CD4-positive, alpha-beta T cell (primary cell): ENCODE results near the gene SLC34A3. TPM values are rescaled to one million over a fixed set of nuclear protein-coding genes. Genes with fewer than 3 reads are reported as not detected.

ENCODE experiments used
- ATAC-seq: fragments of 200-7000 bp; cut with Tn5 transposase; one replicate; pipeline ENCODE4 v1.10.0; 2022; ENCODE audit warnings: mild to moderate bottlenecking; ENCODE audit not compliant: poor library complexity
- CTCF ChIA-PET: fragments of 350-600 bp; sonication (Branson Sonifier 250); formaldehyde crosslinking; loops from one replicate; lab custom pipeline; 2021; ENCODE audit warnings: antibody characterized with exemption, inconsistent platforms; lab: Charles Lee
- POLR2A ChIA-PET: fragments of 350-600 bp; sonication (Branson Sonifier 250); formaldehyde crosslinking; loops from one replicate; lab custom pipeline; 2021; ENCODE audit warnings: antibody characterized with exemption, inconsistent platforms; lab: Charles Lee
- DNase-seq, 14 experiments: peaks; one replicate each; pipeline ENCODE4 v3.0.0-alpha.2; 2013 to 2020; ENCODE audit warnings: mixed read lengths in 2 of 14
- H3K27ac ChIP-seq, 2 donors: one replicate each; pipeline versions ENCODE4 v1.5.1 to v1.7.0; 2013; ENCODE audit warnings: low read length in 2 of 2, low read depth in 1 of 2, mild to moderate bottlenecking in 1 of 2
- H3K27me3 ChIP-seq, 2 experiments: 1 replicate in 1 of 2; 2 replicates in 1 of 2; pipeline versions ENCODE4 v1.6.1 to v1.7.0; 2013; ENCODE audit warnings: low read length in 2 of 2, control low read depth in 1 of 2, mild to moderate bottlenecking in 1 of 2, moderate library complexity in 1 of 2; ENCODE audit not compliant: insufficient read depth in 2 of 2, control insufficient read depth in 1 of 2
- H3K36me3 ChIP-seq: one replicate; pipeline ENCODE4 v1.6.1; 2013; ENCODE audit warnings: low read length, control low read depth; ENCODE audit not compliant: insufficient read depth
- H3K4me1 ChIP-seq: one replicate; pipeline ENCODE4 v1.6.1; 2013; ENCODE audit warnings: low read length, control low read depth; ENCODE audit not compliant: insufficient read depth
- H3K4me3 ChIP-seq: one replicate; pipeline ENCODE4 v1.5.1; 2013; ENCODE audit warnings: mild to moderate bottlenecking, low read length, moderate library complexity
- H3K9me3 ChIP-seq, 2 experiments: 1 replicate in 1 of 2; 2 replicates in 1 of 2; pipeline versions ENCODE4 v1.6.1 to v1.7.0; 2013; ENCODE audit warnings: low read length in 2 of 2, mild to moderate bottlenecking in 2 of 2, control low read depth in 1 of 2, moderate library complexity in 1 of 2; ENCODE audit not compliant: control insufficient read depth in 1 of 2, insufficient read depth in 1 of 2
- H3K27ac Mint-ChIP-seq: one replicate; pipeline ENCODE4 v1.8.0; 2020; ENCODE audit warnings: mixed read lengths
- H3K27me3 Mint-ChIP-seq: one replicate; pipeline ENCODE4 v1.8.0; 2021; ENCODE audit warnings: mixed read lengths
- H3K36me3 Mint-ChIP-seq: one replicate; pipeline ENCODE4 v1.8.0; 2021; ENCODE audit warnings: low read depth, mixed read lengths
- H3K4me1 Mint-ChIP-seq: one replicate; pipeline ENCODE4 v1.8.0; 2021; ENCODE audit warnings: low read depth, mixed read lengths
- H3K4me3 Mint-ChIP-seq: one replicate; pipeline ENCODE4 v1.8.0; 2020; ENCODE audit warnings: mild to moderate bottlenecking, mixed read lengths
- H3K9me3 Mint-ChIP-seq: one replicate; pipeline ENCODE4 v1.8.0; 2020; ENCODE audit warnings: mixed read lengths
- CTCF ChIP-seq: fragments of 200-600 bp; IDR thresholded peaks from one replicate; pipeline ENCODE4 v1.8.0; 2022; ENCODE audit warnings: antibody characterized with exemption, mild to moderate bottlenecking
- intact Hi-C, 2 experiments: fragments of 100-400 bp; cut with DNase I in 1 of 2; cut with micrococcal nuclease in 1 of 2; formaldehyde crosslinking; loops; one replicate each; pipeline versions ENCODE4 v1.15.1 to v1.9.0; 2023 to 2025; cut with DNase I, micrococcal nuclease
- total RNA-seq, 174 experiments: library from RNA in 2 of 174; stranded (reverse) in 2 of 174; gene quantifications; one replicate each; pipeline ENCODE4 v1.2.3 and lab custom pipeline; 2021 to 2026

SLC34A3 gene
- total RNA-seq, 2 experiments from 2014 or later: not detected

- Mint-ChIP-seq H3K9me3 (no peaks in the 10 kb centered on the region), H3K36me3 (peaks cover 50% of the 10 kb centered on the region), H3K27me3 (no peaks in the 10 kb centered on the region), H3K4me3 (no peak overlapping the region), H3K4me1 (peaks cover 8% of the 10 kb centered on the region), H3K27ac (no peak overlapping the region)
- H3K4me1 ChIP-seq: peaks cover 11% of the 10 kb centered on the region
- no peak overlapping the region for H3K27ac ChIP-seq
- CTCF ChIA-PET: interaction anchor here (0.6 kb wide), 1 partner anchor 13 kb away, joined by 3 read pairs; no protein-coding TSS in a partner anchor
- POLR2A ChIA-PET: interaction anchor here (1.3 kb wide), 2 partner anchors 11 to 12 kb away, joined by 3 to 4 read pairs; partner anchors contain the start of gene NELFB
- intact Hi-C loops: no loop called here
- H3K36me3 ChIP-seq: peaks cover 52% of the 10 kb centered on the region
- no peaks in the 10 kb centered on the region for H3K27me3 ChIP-seq
- DNase-seq (no peak), ATAC-seq (no peak)
- H3K4me3 ChIP-seq: no peak overlapping the region
- no peaks in the 10 kb centered on the region for H3K9me3 ChIP-seq
- no peak for TF ChIP-seq CTCF
These were observed 36.1 kb downstream of the SLC34A3 start for GRCh38 chr9:137266585-137267453.

GRCh38 chr9:137267933-137268355, 37.2 kb downstream of the SLC34A3 start:
- DNase-seq (no peak), ATAC-seq (no peak)
- Mint-ChIP-seq H3K9me3 (no peaks in the 10 kb centered on the region), H3K27me3 (no peaks in the 10 kb centered on the region), H3K36me3 (peaks cover 48% of the 10 kb centered on the region), H3K4me1 (peaks cover 8% of the 10 kb centered on the region), H3K27ac (no peak overlapping the region), H3K4me3 (no peak overlapping the region)
- POLR2A ChIA-PET: interaction anchor here (1.3 kb wide), 1 partner anchor 12 kb away, joined by 3 read pairs; the partner anchor contains the start of gene NELFB
- H3K4me1 ChIP-seq: peaks cover 17% of the 10 kb centered on the region
- H3K36me3 ChIP-seq: peaks cover 59% of the 10 kb centered on the region
- H3K9me3 ChIP-seq: no peaks in the 10 kb centered on the region
- no peak overlapping the region for H3K4me3 ChIP-seq
- intact Hi-C loops: no loop called here
- no peak overlapping the region for H3K27ac ChIP-seq
- CTCF ChIA-PET: interaction anchor here (0.6 kb wide), 1 partner anchor 14 kb away, joined by 3 read pairs; no protein-coding TSS in a partner anchor
- TF ChIP-seq CTCF: no peak
- H3K27me3 ChIP-seq: no peaks in the 10 kb centered on the region

GRCh38 chr9:137268538-137269201, 38.0 kb downstream of the SLC34A3 start:
- Mint-ChIP-seq H3K36me3 (peaks cover 46% of the 10 kb centered on the region), H3K27me3 (no peaks in the 10 kb centered on the region), H3K9me3 (no peaks in the 10 kb centered on the region), H3K4me3 (no peak overlapping the region), H3K27ac (no peak overlapping the region), H3K4me1 (peaks cover 8% of the 10 kb centered on the region)
- intact Hi-C loops: no loop called here
- TF ChIP-seq CTCF: no peak
- DNase-seq (no peak), ATAC-seq (no peak)
- peaks cover 17% of the 10 kb centered on the region for H3K4me1 ChIP-seq
- ChIA-PET POLR2A (no interaction called here), CTCF (no interaction called here)
- no peak overlapping the region for H3K4me3 ChIP-seq
- peaks cover 62% of the 10 kb centered on the region for H3K36me3 ChIP-seq
- H3K27ac ChIP-seq: no peak overlapping the region
- no peaks in the 10 kb centered on the region for H3K9me3 ChIP-seq
- no peaks in the 10 kb centered on the region for H3K27me3 ChIP-seq
